K562 (cell line): Measurements from ENCODE around the gene KIF23. TPM values are rescaled to one million over a fixed set of nuclear protein-coding genes. Genes with fewer than 3 reads are reported as not detected.

Experiments
- ATAC-seq: fragments of 200-7000 bp; cut with Tn5 transposase; 3 replicates; pipeline ENCODE4 v1.9.1; 2020; ENCODE audit warnings: moderate library complexity
- BruUV-seq: library from RNA; stranded (reverse); fragments of 400-500 nt; replicated peaks from 2 replicates; lab custom pipeline; 2021; lab: Mats Ljungman, UMichigan
- CTCF ChIA-PET: fragments of 300-600 bp; formaldehyde crosslinking; extraction: SDS; loops from one replicate; lab custom pipeline; 2021; ENCODE audit warnings: low intra/inter-chr PET ratio; lab: Yijun Ruan, JAX
- POLR2A ChIA-PET: fragments of 300-600, 350-650 bp; sonication (Branson Sonifier 250); formaldehyde crosslinking; extraction: SDS; loops from one replicate; lab custom pipeline; 2021; ENCODE audit warnings: antibody characterized with exemption, inconsistent platforms; lab: Yijun Ruan, JAX
- DNase-seq, 4 experiments: peaks; one replicate each; pipeline versions ENCODE4 v3.0.0 to v3.0.0-alpha.2; 2011 to 2018; ENCODE audit warnings: low spot score in 3 of 4, mixed read lengths in 3 of 4; ENCODE audit errors: extremely low read depth in 1 of 4
- FAIRE-seq: peaks from 2 replicates; lab custom pipeline; 2011; peaks lifted over from hg19 to GRCh38; lab: Jason Lieb, UNC
- H2AFZ ChIP-seq: 2 replicates; pipeline ENCODE4 v1.6.0; 2011; ENCODE audit warnings: low read depth, low read length, control low read depth, inconsistent platforms
- H3K27ac ChIP-seq: fragments of 200-600 bp; 3 replicates; pipeline ENCODE4 v1.8.0; 2011; ENCODE audit warnings: low read depth, mild to moderate bottlenecking, control low read depth, inconsistent platforms, low read length, moderate library complexity, mixed read lengths; ENCODE audit errors: extremely low read depth
- H3K27me3 ChIP-seq, 2 experiments: fragments of 300-600 bp in 1 of 2; 2 replicates in 1 of 2; 3 replicates in 1 of 2; pipeline versions ENCODE4 v1.6.0 to v1.8.0; 2011; ENCODE audit warnings: inconsistent platforms in 2 of 2, low read length in 2 of 2, mild to moderate bottlenecking in 1 of 2, mixed read lengths in 1 of 2, moderate library complexity in 1 of 2; ENCODE audit not compliant: control insufficient read depth in 2 of 2, insufficient read depth in 2 of 2
- H3K36me3 ChIP-seq: fragments of 300-600 bp; 3 replicates; pipeline ENCODE4 v1.8.0; 2011; ENCODE audit warnings: mild to moderate bottlenecking, low read length, inconsistent platforms; ENCODE audit not compliant: control insufficient read depth, insufficient read depth
- H3K4me1 ChIP-seq, 2 experiments: fragments of 200-600 bp in 1 of 2; replicated peaks in 1 of 2; 2 replicates in 1 of 2; 3 replicates in 1 of 2; pipeline versions ENCODE4 v1.5.1 to v1.8.0; 2011; ENCODE audit warnings: inconsistent platforms in 2 of 2, low read length in 2 of 2, mild to moderate bottlenecking in 1 of 2, mixed read lengths in 1 of 2, moderate library complexity in 1 of 2; ENCODE audit not compliant: control insufficient read depth in 2 of 2, insufficient read depth in 2 of 2
- H3K4me2 ChIP-seq: 2 replicates; pipeline ENCODE4 v1.6.1; 2011; ENCODE audit warnings: low read length, control low read depth, inconsistent platforms, mixed read lengths; ENCODE audit not compliant: insufficient read depth
- H3K4me3 ChIP-seq: fragments of 200-600 bp; sonication (generic), shearing (Covaris generic); 2 replicates; pipeline ENCODE4 v1.5.1; 2016; ENCODE audit warnings: control low read depth, inconsistent platforms
- H3K79me2 ChIP-seq: fragments of 200-600 bp; 3 replicates; pipeline ENCODE4 v1.8.0; 2011; ENCODE audit warnings: low read length, inconsistent platforms; ENCODE audit not compliant: control insufficient read depth, insufficient read depth
- H3K9ac ChIP-seq, 2 experiments: 2 replicates each; pipeline versions ENCODE4 v1.6.0 to v1.6.1; 2011; ENCODE audit warnings: low read depth in 2 of 2, low read length in 2 of 2, control low read depth in 1 of 2, inconsistent platforms in 1 of 2, mild to moderate bottlenecking in 1 of 2, mixed read lengths in 1 of 2; ENCODE audit not compliant: insufficient read depth in 1 of 2
- H3K9me1 ChIP-seq: one replicate; pipeline ENCODE4 v1.6.0; 2011; ENCODE audit warnings: inconsistent platforms, mild to moderate bottlenecking, low read length, moderate library complexity; ENCODE audit not compliant: control insufficient read depth, insufficient read depth
- H3K9me3 ChIP-seq: replicated peaks from 2 replicates; pipeline ENCODE4 v1.5.1; 2011; ENCODE audit warnings: low read depth, low read length, inconsistent platforms; ENCODE audit not compliant: control insufficient read depth, insufficient read depth
- H4K20me1 ChIP-seq: replicated peaks from 2 replicates; pipeline ENCODE4 v1.6.1; 2011; ENCODE audit warnings: low read length, inconsistent platforms, mixed read lengths; ENCODE audit not compliant: control insufficient read depth, insufficient read depth
- MCM5 ChIP-seq: fragments of 450-650 bp; IDR thresholded peaks from 2 replicates; pipeline ENCODE4 v1.6.1; 2016; ENCODE audit warnings: low read depth
- NCOA4 ChIP-seq: fragments of 450-650 bp; IDR thresholded peaks from 2 replicates; pipeline ENCODE4 v1.6.1; 2018; ENCODE audit warnings: mild to moderate bottlenecking; ENCODE audit not compliant: partially characterized antibody
- ZNF395 ChIP-seq: fragments of 200-800 bp; sonication (Bioruptor generic); IDR thresholded peaks from 2 replicates; pipeline ENCODE4 v1.6.1; 2017; ENCODE audit warnings: missing genetic modification characterization, missing compliant biosample characterization
- WGBS: fragments of 100-300 bp; shearing (Covaris generic); methylation state at CpG from one replicate; pipeline ENCODE4 v1.1.6; 2016; ENCODE audit warnings: low coverage, mixed read lengths; ENCODE audit not compliant: insufficient coverage; ENCODE audit errors: missing lambda C conversion rate; 5-methylcytosine and 5-hydroxymethylcytosine counted together
- in situ Hi-C: fragments of 300-500 bp; cut with MboI; formaldehyde crosslinking; loops from 4 replicates; pipeline ENCODE4 v1.15.0; 2018; ENCODE audit warnings: inconsistent platforms, mixed read lengths
- intact Hi-C: fragments of 100-400 bp; cut with micrococcal nuclease; formaldehyde crosslinking; loops from 2 replicates; pipeline ENCODE4 v1.14.2; 2022
- polyA plus RNA-seq, 8 experiments: library from polyadenylated mRNA; depleted of rRNA in 4 of 8; stranded (reverse) in 5 of 8; unstranded in 3 of 8; fragments of >200 nt; fragmentation: Nextera tagmentation in 2 of 8; fragmentation: Illumina TruSeq in 1 of 8; extraction: Ambion mirVana in 2 of 8; extraction: Trizol in 1 of 8; gene quantifications; 2 replicates each; pipeline versions ENCODE4 v1.2.1 to v1.2.3, GENCODE V29; 2011 to 2014; ENCODE audit warnings: inconsistent platforms in 1 of 8, missing spikeins in 1 of 8
- total RNA-seq, 7 experiments: library from RNA; depleted of rRNA in 6 of 7; stranded (reverse); fragments of >200 nt in 6 of 7; fragmentation: Illumina TruSeq in 2 of 7; extraction: Trizol in 2 of 7; gene quantifications; 2 replicates each; pipeline versions ENCODE4 v1.2.1 to v1.2.3, GENCODE V29; 2011 to 2021; ENCODE audit warnings: low replicate concordance in 1 of 7
- TF ChIP-seq, protein P1 (sequence below): fragments of 250-450 bp; sonication (Bioruptor Pico); IDR thresholded peaks from 2 replicates; pipeline ENCODE4 v1.5.0; 2022; ENCODE audit warnings: mild to moderate bottlenecking

KIF23 gene
- total and polyA plus RNA-seq, 9 of the 15 experiments (the other 6 are each of a cell fraction or from before 2014, with no cell fraction given), result 29.4 to 58.2 (median 41.9) TPM

DNA sequence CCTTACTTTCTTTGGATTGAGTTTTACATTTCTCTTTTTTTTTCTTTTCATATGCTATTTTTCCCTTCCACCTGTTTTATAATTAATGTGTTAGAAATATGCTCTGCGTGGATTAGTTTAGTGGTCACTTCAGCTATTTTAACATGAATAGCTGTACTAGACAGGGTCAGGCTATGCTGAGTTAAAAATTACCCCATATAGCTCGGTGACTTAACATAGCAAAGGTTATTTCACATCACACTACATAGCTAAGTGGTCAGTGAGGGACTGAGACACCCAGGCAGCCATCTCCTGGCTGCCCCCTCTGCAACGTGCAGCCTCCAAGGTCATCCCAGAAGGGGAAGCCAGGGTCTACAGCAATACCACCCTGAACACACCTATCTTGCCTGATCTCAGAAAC lies 46.9 kb upstream of the KIF23 start (continued):
- TF ChIP-seq ZNF395, result no peak
- no peak for TF ChIP-seq MCM5

- in situ Hi-C loops, result no loop called here
- Histone ChIP-seq H3K4me1 (no peaks in the 10 kb centered on the region), H3K4me2 (no peak overlapping the region), H3K4me3 (no peak overlapping the region), H4K20me1 (no peaks in the 10 kb centered on the region), H3K9me1 (no peaks in the 10 kb centered on the region), H3K36me3 (no peaks in the 10 kb centered on the region), H3K27ac (no peak overlapping the region), H3K27me3 (peaks cover 6 to 13% of the 10 kb centered on the region in 2 experiments; a peak in 4 of 5 replicates), H2AFZ (no peak overlapping the region), H3K9ac (no peak overlapping the region), H3K9me3 (no peaks in the 10 kb centered on the region), H3K79me2 (no peaks in the 10 kb centered on the region)
- intact Hi-C loops, result no loop called here
- CTCF ChIA-PET, result no interaction called here
- DNase-seq (no peak), ATAC-seq (no peak), FAIRE-seq (no peak)
- TF ChIP-seq NCOA4, result no peak
- TF ChIP-seq, protein P1, sequence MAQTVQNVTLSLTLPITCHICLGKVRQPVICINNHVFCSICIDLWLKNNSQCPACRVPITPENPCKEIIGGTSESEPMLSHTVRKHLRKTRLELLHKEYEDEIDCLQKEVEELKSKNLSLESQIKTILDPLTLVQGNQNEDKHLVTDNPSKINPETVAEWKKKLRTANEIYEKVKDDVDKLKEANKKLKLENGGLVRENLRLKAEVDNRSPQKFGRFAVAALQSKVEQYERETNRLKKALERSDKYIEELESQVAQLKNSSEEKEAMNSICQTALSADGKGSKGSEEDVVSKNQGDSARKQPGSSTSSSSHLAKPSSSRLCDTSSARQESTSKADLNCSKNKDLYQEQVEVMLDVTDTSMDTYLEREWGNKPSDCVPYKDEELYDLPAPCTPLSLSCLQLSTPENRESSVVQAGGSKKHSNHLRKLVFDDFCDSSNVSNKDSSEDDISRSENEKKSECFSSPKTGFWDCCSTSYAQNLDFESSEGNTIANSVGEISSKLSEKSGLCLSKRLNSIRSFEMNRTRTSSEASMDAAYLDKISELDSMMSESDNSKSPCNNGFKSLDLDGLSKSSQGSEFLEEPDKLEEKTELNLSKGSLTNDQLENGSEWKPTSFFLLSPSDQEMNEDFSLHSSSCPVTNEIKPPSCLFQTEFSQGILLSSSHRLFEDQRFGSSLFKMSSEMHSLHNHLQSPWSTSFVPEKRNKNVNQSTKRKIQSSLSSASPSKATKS (CRISPR knock-in tag), result no peak
- POLR2A ChIA-PET, result no interaction called here
- 4% methylated on average over 2 of the region's 2 CpGs for WGBS
- BruUV-seq, result no TSS peak
Measured at GRCh38 chr15:69369631-69370030, 44.5 kb upstream of the KIF23 start.
